GM12875 (cell line): ENCODE results near the gene MYO7A.

Source experiments
- H3K4me3 ChIP-seq: one replicate; pipeline ENCODE4 v1.5.1; 2011; ENCODE audit warnings: low read depth, low read length, control low read depth
- TF ChIP-seq, protein P1 (sequence below): IDR thresholded peaks from 2 replicates; pipeline ENCODE4 v1.5.1; 2011; ENCODE audit warnings: low read depth, mild to moderate bottlenecking, control low read depth, inconsistent platforms, low read length, moderate library complexity, borderline replicate concordance; ENCODE audit not compliant: insufficient read depth

Gene MYO7A

DNA sequence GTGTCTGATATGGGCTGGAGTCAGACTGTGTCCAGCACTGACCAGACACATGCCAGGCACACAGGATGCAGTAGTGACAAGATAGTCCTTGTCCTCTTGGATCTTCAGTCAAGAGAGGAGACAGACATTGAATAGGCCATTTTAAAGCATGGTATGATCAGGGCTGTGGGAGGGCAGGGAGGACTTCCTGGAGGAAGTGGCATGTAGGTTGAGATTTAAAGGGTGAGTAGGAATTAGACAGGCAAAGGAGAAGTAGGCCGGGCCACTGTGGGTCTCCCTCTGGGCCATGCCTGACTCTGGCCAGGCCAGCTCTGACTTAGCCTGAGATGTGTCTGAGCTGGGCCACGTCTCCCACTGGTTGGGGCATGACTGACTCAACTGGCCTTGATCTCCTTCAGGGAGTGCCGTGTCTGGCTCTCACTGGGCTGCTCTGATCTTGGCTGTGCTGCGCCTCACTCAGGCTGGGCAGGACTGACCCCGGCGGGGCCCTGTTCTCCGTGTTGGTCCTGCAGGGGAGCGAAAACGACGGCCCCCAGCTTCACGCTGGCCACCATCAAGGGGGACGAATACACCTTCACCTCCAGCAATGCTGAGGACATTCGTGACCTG lies 71.2 kb downstream of the MYO7A start:
- TF ChIP-seq, protein P1, sequence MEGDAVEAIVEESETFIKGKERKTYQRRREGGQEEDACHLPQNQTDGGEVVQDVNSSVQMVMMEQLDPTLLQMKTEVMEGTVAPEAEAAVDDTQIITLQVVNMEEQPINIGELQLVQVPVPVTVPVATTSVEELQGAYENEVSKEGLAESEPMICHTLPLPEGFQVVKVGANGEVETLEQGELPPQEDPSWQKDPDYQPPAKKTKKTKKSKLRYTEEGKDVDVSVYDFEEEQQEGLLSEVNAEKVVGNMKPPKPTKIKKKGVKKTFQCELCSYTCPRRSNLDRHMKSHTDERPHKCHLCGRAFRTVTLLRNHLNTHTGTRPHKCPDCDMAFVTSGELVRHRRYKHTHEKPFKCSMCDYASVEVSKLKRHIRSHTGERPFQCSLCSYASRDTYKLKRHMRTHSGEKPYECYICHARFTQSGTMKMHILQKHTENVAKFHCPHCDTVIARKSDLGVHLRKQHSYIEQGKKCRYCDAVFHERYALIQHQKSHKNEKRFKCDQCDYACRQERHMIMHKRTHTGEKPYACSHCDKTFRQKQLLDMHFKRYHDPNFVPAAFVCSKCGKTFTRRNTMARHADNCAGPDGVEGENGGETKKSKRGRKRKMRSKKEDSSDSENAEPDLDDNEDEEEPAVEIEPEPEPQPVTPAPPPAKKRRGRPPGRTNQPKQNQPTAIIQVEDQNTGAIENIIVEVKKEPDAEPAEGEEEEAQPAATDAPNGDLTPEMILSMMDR = no peak
- no peak overlapping the region for H3K4me3 ChIP-seq

DNA sequence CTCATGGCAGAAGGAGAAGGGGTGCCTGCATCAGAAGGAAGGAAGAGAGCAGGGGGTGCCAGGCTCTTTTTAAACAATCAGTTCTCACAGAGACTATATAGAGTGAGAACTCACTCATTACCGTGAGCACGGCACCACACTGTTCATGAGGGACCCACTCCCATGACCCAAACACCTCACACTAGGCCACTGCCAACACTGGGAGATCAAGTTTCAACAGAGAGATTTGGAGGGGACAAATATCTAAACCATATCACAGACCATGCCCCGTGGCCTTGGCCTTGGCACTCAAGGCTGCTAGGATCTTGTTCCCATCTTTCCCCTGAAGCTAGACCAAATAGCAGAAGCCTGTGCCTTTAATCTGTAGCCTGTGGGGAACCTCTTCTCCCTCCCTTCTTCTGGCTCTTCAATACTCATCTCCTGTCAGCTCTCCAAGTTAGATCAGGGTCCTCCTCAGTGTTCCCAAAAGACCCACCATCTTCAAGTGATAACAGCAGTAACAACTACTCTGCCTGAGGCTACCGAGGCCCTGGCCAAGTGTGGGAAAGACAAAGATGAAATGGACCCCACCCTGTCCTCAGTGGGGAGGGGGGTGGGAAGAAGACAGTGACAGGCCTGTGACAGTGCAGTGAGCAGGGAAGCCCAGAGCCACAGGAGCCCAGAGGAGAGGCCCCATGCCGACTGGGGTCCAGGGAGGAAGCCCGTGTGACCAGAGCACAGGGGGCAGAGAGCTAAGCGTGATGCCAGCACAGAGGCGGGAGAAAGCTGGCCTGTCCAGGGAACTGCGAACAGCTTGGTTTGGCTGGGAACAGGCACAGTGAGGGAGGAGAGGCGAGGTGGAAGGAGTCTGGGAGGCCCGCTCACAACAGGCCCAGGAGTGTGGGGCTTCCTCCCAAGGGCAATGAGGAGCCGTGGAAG lies 72.6 kb downstream of the MYO7A start:
- no peak overlapping the region for H3K4me3 ChIP-seq
- TF ChIP-seq, protein P1 = no peak

DNA sequence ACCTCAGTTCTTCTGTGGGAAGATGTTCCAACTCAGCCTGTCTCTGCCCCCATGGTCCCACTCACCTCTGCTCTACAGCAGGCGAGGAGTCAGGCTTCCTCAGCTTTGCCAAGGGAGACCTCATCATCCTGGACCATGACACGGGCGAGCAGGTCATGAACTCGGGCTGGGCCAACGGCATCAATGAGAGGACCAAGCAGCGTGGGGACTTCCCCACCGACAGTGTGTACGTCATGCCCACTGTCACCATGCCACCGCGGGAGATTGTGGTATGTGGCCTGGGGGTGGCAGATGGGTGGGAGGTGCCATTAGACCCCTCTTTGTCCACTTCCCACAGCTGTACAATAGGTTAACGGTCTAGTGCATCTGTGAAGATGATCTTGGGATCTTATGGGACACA lies 73.3 kb downstream of the MYO7A start:
- H3K4me3 ChIP-seq = no peak overlapping the region
- TF ChIP-seq, protein P1 = no peak

DNA sequence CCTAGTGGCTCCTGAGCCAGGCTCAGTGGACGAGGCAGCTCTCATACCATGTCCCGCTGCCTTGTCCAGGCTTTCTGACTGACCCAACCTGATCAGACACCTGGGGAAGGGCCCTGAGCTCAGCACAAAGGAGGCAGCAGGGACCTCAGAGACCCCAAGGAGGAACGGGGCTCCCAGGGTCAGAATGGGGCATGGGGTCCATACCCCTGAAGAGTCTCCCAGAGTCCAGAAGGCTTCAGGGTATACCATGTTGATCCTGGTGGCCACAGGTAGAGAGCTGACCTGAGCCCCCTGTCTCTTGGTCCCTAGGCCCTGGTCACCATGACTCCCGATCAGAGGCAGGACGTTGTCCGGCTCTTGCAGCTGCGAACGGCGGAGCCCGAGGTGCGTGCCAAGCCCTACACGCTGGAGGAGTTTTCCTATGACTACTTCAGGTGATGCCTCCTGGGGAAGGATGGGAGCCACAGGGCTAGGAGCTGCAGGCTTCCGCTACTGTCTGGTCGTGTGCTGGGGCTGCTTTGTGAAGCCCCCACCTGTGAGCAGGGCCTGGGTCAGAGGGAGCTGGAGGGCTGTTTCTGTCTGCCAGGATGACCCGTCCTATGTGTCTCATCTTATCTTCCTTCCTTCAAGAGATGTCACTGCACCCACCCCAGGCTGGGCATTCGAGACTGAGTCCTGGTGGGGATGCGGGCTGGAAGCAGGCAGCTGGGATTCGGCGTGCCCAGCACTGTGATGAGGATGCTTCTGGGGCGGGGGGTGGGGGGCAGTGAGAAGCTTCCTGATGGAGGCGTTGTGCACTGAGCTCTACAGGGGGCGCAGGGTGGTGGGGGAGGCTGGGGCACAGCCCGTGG lies 74.2 kb downstream of the MYO7A start:
- H3K4me3 ChIP-seq = no peak overlapping the region
- TF ChIP-seq, protein P1 = no peak

DNA sequence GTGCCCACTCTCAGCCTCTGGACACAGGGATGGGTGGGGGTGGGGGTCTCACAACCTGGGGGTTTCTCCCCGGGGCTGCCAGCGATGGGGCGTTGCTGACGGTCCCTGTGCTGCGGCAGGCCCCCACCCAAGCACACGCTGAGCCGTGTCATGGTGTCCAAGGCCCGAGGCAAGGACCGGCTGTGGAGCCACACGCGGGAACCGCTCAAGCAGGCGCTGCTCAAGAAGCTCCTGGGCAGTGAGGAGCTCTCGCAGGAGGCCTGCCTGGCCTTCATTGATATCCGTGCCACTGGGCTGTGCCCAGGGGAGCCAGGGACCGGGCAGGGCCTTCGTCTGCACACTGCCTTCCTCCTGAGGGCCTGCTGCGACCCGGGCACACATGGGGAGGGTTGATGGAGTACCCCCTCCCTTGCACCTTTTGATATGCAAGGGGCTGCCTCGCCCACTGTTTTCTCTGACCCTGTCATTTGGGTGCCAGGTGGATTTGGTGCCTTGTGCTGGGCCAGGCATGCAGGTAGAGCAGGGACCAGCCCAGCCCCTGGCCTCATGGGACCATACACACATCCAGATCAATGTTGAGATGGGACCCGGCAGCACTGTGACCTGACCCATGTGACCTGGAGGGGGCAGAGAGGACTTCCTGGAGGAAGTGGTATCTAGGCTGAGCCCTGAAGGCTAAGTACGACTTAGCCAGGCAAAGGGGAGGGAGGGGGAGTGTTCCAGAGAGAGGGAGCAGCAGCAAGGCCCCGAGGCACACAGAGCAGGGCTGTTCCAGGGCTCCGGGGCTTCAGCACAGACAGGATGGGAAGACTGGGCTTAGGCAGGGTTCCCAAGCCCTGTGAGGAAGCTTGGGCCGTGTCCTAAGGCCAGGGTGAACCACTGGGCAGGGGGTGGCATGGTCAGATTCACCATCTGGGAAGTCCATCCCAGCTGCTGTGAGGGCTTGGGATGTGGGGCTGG lies 75.2 kb downstream of the MYO7A start:
- no peak overlapping the region for H3K4me3 ChIP-seq
- TF ChIP-seq, protein P1 = no peak

DNA sequence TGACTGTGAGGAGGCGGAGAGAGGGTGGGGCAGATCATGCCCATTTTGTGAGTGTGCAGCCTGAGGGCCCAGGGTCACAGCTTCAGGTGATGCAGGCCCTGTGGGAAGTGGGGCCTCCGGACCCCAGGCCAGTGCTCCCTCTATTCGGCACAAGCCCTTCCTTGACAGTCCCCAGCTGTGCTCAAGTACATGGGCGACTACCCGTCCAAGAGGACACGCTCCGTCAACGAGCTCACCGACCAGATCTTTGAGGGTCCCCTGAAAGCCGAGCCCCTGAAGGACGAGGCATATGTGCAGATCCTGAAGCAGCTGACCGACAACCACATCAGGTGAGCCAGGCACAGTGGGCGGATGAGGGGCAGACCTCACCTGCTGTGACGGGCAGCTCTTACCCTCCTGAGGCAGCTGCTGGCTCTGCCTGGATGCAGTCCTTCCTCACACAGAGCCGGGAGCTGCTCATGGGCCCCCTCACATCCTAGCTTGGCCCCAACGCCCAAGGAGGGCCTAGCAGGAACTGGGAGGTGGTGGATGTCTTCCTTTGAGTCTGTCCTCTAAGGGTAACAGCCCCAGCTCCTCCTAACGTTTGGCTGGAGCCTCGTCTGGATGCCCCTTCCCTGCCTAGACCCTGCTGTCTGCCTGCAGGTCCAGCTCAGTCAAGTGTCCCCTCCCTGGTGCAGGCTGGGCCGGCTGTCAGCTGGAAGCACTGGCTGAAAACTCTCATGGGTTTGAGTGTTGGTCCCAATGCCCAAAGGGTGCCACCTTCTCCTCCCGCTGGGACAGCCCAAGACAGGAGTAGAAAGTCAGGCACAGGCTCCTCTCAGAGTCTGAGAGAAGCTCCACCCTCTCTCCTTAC lies 76.1 kb downstream of the MYO7A start:
- no peak overlapping the region for H3K4me3 ChIP-seq

More for the DNA sequence above, 76.1 kb downstream of the MYO7A start:
- TF ChIP-seq, protein P1 = no peak
